Lower leg skin (tissue), 3 donors: ENCODE results near the gene CPA1.

Source experiments
- POLR2A ChIP-seq, 2 donors: fragments of 450-650 bp; IDR thresholded peaks; one replicate each; pipeline ENCODE4 v1.6.1; 2016 to 2017; ENCODE audit warnings: antibody characterized with exemption in 2 of 2, mild to moderate bottlenecking in 1 of 2, moderate library complexity in 1 of 2
- TF ChIP-seq, protein P1 (sequence below), 3 donors: fragments of 450-650 bp; IDR thresholded peaks; one replicate each; pipeline ENCODE4 v1.5.1; 2016; ENCODE audit warnings: antibody characterized with exemption in 3 of 3, mild to moderate bottlenecking in 3 of 3, moderate library complexity in 2 of 3

DNA sequence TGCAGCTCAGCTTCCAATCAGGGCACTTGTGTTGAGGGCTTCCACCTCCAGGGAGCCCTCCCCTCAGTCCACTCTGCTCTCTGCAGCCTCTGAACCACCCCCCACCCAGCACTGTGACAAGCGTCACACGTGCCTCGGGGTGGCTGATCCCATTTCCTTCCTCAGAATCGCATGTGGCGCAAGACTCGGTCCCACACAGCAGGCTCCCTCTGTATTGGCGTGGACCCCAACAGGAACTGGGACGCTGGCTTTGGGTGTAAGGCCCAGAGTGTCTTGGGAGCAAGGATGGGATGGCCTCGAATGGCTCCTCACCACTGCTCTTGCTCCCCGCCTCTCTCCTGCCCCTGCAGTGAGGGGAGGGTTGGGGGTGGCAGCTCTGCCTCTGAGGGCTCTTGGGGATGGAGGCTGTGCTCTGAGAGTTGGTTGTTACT is 4.1 kb downstream of the CPA1 start:
- no peak for TF ChIP-seq POLR2A (IDR thresholded peaks at IDR 0.05)
- TF ChIP-seq, protein P1, sequence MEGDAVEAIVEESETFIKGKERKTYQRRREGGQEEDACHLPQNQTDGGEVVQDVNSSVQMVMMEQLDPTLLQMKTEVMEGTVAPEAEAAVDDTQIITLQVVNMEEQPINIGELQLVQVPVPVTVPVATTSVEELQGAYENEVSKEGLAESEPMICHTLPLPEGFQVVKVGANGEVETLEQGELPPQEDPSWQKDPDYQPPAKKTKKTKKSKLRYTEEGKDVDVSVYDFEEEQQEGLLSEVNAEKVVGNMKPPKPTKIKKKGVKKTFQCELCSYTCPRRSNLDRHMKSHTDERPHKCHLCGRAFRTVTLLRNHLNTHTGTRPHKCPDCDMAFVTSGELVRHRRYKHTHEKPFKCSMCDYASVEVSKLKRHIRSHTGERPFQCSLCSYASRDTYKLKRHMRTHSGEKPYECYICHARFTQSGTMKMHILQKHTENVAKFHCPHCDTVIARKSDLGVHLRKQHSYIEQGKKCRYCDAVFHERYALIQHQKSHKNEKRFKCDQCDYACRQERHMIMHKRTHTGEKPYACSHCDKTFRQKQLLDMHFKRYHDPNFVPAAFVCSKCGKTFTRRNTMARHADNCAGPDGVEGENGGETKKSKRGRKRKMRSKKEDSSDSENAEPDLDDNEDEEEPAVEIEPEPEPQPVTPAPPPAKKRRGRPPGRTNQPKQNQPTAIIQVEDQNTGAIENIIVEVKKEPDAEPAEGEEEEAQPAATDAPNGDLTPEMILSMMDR (IDR thresholded peaks at IDR 0.05) = no peak
